Motor neuron (in vitro differentiated cells): ENCODE results near the gene ZNF860. TPM values are rescaled to one million over a fixed set of nuclear protein-coding genes. Genes with fewer than 3 reads are reported as not detected.

Source experiments
- ATAC-seq, 8 experiments: fragments of 200-7000 bp; cut with Tn5 transposase; replicated peaks in 6 of 8; 2 replicates each; pipeline ENCODE4 v1.8.0; 2021; ENCODE audit warnings: mild to moderate bottlenecking in 8 of 8, moderate library complexity in 8 of 8
- H3K27ac ChIP-seq, 2 donors: fragments of 250-450 bp; sonication (Bioruptor Pico); 2 replicates each; pipeline ENCODE4 v1.9.0; 2021; ENCODE audit warnings: antibody characterized with exemption in 2 of 2, mild to moderate bottlenecking in 2 of 2, moderate library complexity in 1 of 2
- H3K4me1 ChIP-seq, 2 donors: fragments of 250-450 bp; sonication (Bioruptor Pico); replicated peaks in 1 of 2; 2 replicates each; pipeline ENCODE4 v1.6.1; 2021; ENCODE audit warnings: antibody characterized with exemption in 2 of 2, mild to moderate bottlenecking in 2 of 2, moderate library complexity in 1 of 2
- H3K4me3 ChIP-seq, 5 donors: fragments of 250-450 bp; sonication (Bioruptor Pico); 2 replicates each; pipeline ENCODE4 v1.9.0; 2021; ENCODE audit warnings: antibody characterized with exemption in 5 of 5, mild to moderate bottlenecking in 5 of 5, moderate library complexity in 4 of 5
- WGBS, 10 experiments: fragments of 450-650 bp; shearing (Covaris generic); methylation state at CpG; one replicate each; pipeline ENCODE4 v1.0.0; 2022; 5-methylcytosine and 5-hydroxymethylcytosine counted together
- in situ Hi-C, 9 experiments: fragments of 400-800 bp; cut with MboI; loops; one replicate each; pipeline ENCODE4 v1.15.0; 2021; ENCODE audit warnings: low sequenced_read_pairs in 9 of 9, low pct_unique_long_range_greater_than_20kb in 2 of 9; ENCODE audit not compliant: unreplicated experiment in 9 of 9
- total RNA-seq, 8 experiments: library from RNA; unstranded; fragments of 300-600 nt; gene quantifications; 2 replicates each; pipeline versions ENCODE4 v1.2.3 to v1.2.4, GENCODE V29; 2022

ZNF860 gene
- total RNA-seq, 8 experiments from 2014 or later: 0.13 to 1.7 (median 0.38) TPM; not detected in 1

GRCh38 chr3:32041316-32041715 is 59.8 kb downstream of the ZNF860 start:
- H3K27ac ChIP-seq: no peak overlapping the region
- in situ Hi-C loops: no loop called here
- no peaks in the 10 kb centered on the region for H3K4me1 ChIP-seq
- WGBS, 10 experiments: 50 to 100% (median 85%) methylated on average over 1 to 4 of the region's 4 CpGs; no CpG with 5 or more reads in 4 of the 10 experiments
- H3K4me3 ChIP-seq: no peak overlapping the region
- ATAC-seq: no peak

Other genes starting within 250 kb of the ZNF860 start
- 10 to 100 TPM in 2 of 8 experiments, 1 to 10 TPM in 6; 1.9 to 35.0 (median 2.9) TPM for gene OSBPL10, start 488 bp upstream of the ZNF860 start, total RNA-seq
- gene GPD1L, start 124.9 kb downstream of the ZNF860 start, total RNA-seq: 10 to 100 TPM in 2 of 8 experiments, 1 to 10 TPM in 6; 5.0 to 33.2 (median 8.5) TPM